ENCODE measurements around the gene ZMYND8. TPM values are rescaled to one million over a fixed set of nuclear protein-coding genes. Genes with fewer than 3 reads are reported as not detected.
A peak's percentile ranks its signal among the peaks of the same experiment; 100 is the strongest.

ZMYND8 gene
- total RNA-seq, 1 experiment from 2014 or later: 29.0 TPM

GRCh38 chr20:47181056-47181862, 175.2 kb downstream of the ZMYND8 start:
- Histone ChIP-seq H3K9me3 (ENCODE audit: control insufficient read depth in 1 of 2, insufficient read depth in 1 of 2, low read depth in 1 of 2, low read length in 2 of 2) (no peaks in the 10 kb centered on the region), H3K27ac (ENCODE audit: low read depth, low read length) (no peak overlapping the region), H3K4me3 (replicated peaks in 1 of 2; ENCODE audit: low read depth in 1 of 2, low read length in 2 of 2) (no peak overlapping the region), H3K36me3 (ENCODE audit: control insufficient read depth in 1 of 2, insufficient read depth in 2 of 2, low read length in 2 of 2) (no peaks in the 10 kb centered on the region), H2AFZ (ENCODE audit: low read depth, low read length, poor library complexity, severe bottlenecking) (peak overlapping the region; percentile 96), H3K9ac (ENCODE audit: low read length) (no peak overlapping the region), H3K9me2 (ENCODE audit: insufficient read depth) (no peaks in the 10 kb centered on the region), H3K4me2 (ENCODE audit: low read length) (no peak overlapping the region), H3K27me3 (ENCODE audit: insufficient read depth, low read length) (no peaks in the 10 kb centered on the region), H3K4me1 (ENCODE audit: control insufficient read depth in 1 of 2, insufficient read depth in 2 of 2, low read length in 2 of 2) (peaks cover 0 to 5% of the 10 kb centered on the region in 2 experiments; a peak in 2 of 4 replicates), H3K79me2 (ENCODE audit: insufficient read depth, low read length) (no peaks in the 10 kb centered on the region), H4K20me1 (ENCODE audit: insufficient read depth) (no peaks in the 10 kb centered on the region)
- ChIA-PET CTCF (no interaction called here), RAD21 (ENCODE audit: low non-redundant PET in 1 of 2, low total read pairs in 2 of 2, uncharacterized antibody in 2 of 2, unreplicated experiment in 2 of 2) (no interaction called here), POLR2A (no interaction called here)
- intact Hi-C loops (cut with micrococcal nuclease): no loop called here
- peak; percentile 54 for DNase-seq (ENCODE audit: low read depth, low spot score)
- no peak for TF ChIP-seq EGR1 (IDR thresholded peaks at IDR 0.05; ENCODE audit: low read depth)
- TF ChIP-seq YY1 (IDR thresholded peaks at IDR 0.05; ENCODE audit: extremely low read depth, insufficient replicate concordance, low read depth, low read length): no peak
- peak; percentile 56; the same call in 1 of the 2 replicates for TF ChIP-seq CBX3 (IDR thresholded peaks at IDR 0.05; ENCODE audit: low read depth)
- TF ChIP-seq EZH2phosphoT487 (IDR thresholded peaks at IDR 0.05; ENCODE audit: borderline replicate concordance): no peak
- TF ChIP-seq ZBTB33 (IDR thresholded peaks at IDR 0.05; ENCODE audit: extremely low read depth, insufficient replicate concordance, low read length): no peak
- TF ChIP-seq CEBPB (IDR thresholded peaks at IDR 0.05; ENCODE audit: low read depth): no peak
- no peak for TF ChIP-seq TCF7L2 (IDR thresholded peaks at IDR 0.05; ENCODE audit: borderline replicate concordance, extremely low read depth, insufficient read depth, insufficient read length)
- no peak for TF ChIP-seq ATF3 (IDR thresholded peaks at IDR 0.05)
- no peak for TF ChIP-seq POLR2AphosphoS5 (IDR thresholded peaks at IDR 0.05; ENCODE audit: low read depth, low read length)
- no peak for TF ChIP-seq SP1 (IDR thresholded peaks at IDR 0.05; ENCODE audit: low read depth)
- TF ChIP-seq JUND (IDR thresholded peaks at IDR 0.05): no peak
- TF ChIP-seq ELF1 (IDR thresholded peaks at IDR 0.05; ENCODE audit: borderline replicate concordance, low read depth): peak; percentile 91
- ATAC-seq: peak; percentile 100
- no TSS peak for BruUV-seq (replicated peaks)

All from HCT116 (cell line).